Measurements from ENCODE around the gene THADA.

DNA sequence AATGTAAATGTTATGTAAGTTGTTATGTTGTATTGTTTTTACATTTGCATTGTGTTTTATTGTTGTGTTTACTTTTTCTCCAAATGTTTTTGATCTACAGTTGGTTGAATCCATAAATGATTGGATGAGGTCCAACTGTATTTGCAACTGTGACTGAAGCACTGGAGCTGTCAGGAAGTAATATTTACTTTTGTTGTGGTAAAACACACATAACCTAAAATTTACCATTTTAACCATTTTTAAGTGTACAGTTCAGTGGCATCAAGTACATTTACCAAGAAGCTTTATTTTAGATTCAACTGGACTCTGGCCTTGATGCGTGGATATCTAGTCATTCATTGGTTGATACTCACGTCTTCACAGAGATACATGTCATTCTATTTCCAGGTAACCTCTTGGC lies 181.8 kb downstream of the THADA start:
- TF ChIP-seq EP300 (IDR thresholded peaks at IDR 0.05), result no peak
- TF ChIP-seq, protein P1, sequence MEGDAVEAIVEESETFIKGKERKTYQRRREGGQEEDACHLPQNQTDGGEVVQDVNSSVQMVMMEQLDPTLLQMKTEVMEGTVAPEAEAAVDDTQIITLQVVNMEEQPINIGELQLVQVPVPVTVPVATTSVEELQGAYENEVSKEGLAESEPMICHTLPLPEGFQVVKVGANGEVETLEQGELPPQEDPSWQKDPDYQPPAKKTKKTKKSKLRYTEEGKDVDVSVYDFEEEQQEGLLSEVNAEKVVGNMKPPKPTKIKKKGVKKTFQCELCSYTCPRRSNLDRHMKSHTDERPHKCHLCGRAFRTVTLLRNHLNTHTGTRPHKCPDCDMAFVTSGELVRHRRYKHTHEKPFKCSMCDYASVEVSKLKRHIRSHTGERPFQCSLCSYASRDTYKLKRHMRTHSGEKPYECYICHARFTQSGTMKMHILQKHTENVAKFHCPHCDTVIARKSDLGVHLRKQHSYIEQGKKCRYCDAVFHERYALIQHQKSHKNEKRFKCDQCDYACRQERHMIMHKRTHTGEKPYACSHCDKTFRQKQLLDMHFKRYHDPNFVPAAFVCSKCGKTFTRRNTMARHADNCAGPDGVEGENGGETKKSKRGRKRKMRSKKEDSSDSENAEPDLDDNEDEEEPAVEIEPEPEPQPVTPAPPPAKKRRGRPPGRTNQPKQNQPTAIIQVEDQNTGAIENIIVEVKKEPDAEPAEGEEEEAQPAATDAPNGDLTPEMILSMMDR (IDR thresholded peaks at IDR 0.05), result no peak
- TF ChIP-seq POLR2AphosphoS5 (IDR thresholded peaks at IDR 0.05), result no peak

Data from suprapubic skin (tissue), 4 donors.